Thymus (tissue), 11 donors: Measurements from ENCODE around the gene CITED4. TPM values are rescaled to one million over a fixed set of nuclear protein-coding genes. Genes with fewer than 3 reads are reported as not detected.

ENCODE experiments used
- DNase-seq, 9 donors: peaks; one replicate each; pipeline ENCODE4 v3.0.0-alpha.2; 2013; ENCODE audit warnings: low spot score in 9 of 9, low read depth in 6 of 9, missing footprints in 1 of 9
- H3K27ac ChIP-seq, 2 donors: one replicate each; pipeline ENCODE4 v1.5.1; 2013; ENCODE audit warnings: control low read depth in 1 of 2, low read depth in 1 of 2, low read length in 1 of 2, mild to moderate bottlenecking in 1 of 2, moderate library complexity in 1 of 2
- H3K27me3 ChIP-seq, 2 donors: one replicate each; pipeline ENCODE4 v1.5.1; 2013; ENCODE audit warnings: low read length in 1 of 2; ENCODE audit not compliant: control insufficient read depth in 2 of 2, insufficient read depth in 1 of 2
- H3K36me3 ChIP-seq, 2 donors: one replicate each; pipeline ENCODE4 v1.5.1; 2013; ENCODE audit warnings: low read length in 1 of 2, mild to moderate bottlenecking in 1 of 2, moderate library complexity in 1 of 2; ENCODE audit not compliant: control insufficient read depth in 2 of 2, insufficient read depth in 2 of 2
- H3K4me1 ChIP-seq, 2 donors: one replicate each; pipeline ENCODE4 v1.5.1; 2013; ENCODE audit warnings: low read length in 2 of 2; ENCODE audit not compliant: control insufficient read depth in 2 of 2, insufficient read depth in 2 of 2
- H3K4me3 ChIP-seq, 2 donors: one replicate each; pipeline ENCODE4 v1.5.1; 2013; ENCODE audit warnings: low read length in 2 of 2, control low read depth in 1 of 2, mild to moderate bottlenecking in 1 of 2
- H3K9me3 ChIP-seq, 2 donors: one replicate each; pipeline ENCODE4 v1.5.1; 2013; ENCODE audit warnings: low read length in 1 of 2, mild to moderate bottlenecking in 1 of 2; ENCODE audit not compliant: control insufficient read depth in 2 of 2, insufficient read depth in 1 of 2
- WGBS: extraction: QIAGEN DNeasy Blood & Tissue Kit; methylation state at CpG from one replicate; pipeline ENCODE4 v1.1.7; 2013; 5-methylcytosine and 5-hydroxymethylcytosine counted together
- polyA plus RNA-seq: library from polyadenylated mRNA; stranded (reverse); fragments of 200-250 nt; gene quantifications from one replicate; pipeline ENCODE4 v1.2.3, GENCODE V29; 2013
- total RNA-seq: library from RNA; stranded (reverse); fragments of 120-200 nt; gene quantifications from one replicate; pipeline ENCODE4 v1.2.4, GENCODE V29; 2013
- donor health status: healthy.

Gene CITED4
- total and polyA plus RNA-seq, 2 donors, result 1.3 to 6.8 TPM

DNA sequence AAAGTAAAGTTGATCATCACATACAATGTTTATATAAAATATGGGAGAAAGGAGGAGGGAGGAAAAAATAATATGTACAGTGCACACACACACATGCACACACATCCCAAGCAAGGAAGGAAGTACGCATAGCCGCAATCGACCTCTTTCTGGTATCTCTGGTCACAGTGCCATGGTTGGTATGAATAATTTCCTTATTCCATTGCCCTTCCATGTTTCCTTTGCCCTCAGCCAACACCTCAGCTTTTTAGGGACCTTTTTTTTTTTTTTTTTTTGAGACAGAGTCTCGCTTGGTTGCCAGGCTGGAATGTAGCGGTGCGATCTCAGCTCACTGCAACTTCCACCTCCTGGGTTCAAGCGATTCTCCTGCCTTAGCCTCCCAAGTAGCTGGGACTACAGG lies 20.6 kb downstream of the CITED4 start:
- H3K36me3 ChIP-seq, result no peaks in the 10 kb centered on the region
- no peak overlapping the region for H3K4me3 ChIP-seq
- no peaks in the 10 kb centered on the region for H3K9me3 ChIP-seq
- 92% methylated on average over 7 of the region's 7 CpGs for WGBS
- H3K4me1 ChIP-seq, result peaks cover 6 to 33% of the 10 kb centered on the region in 2 donors
- H3K27me3 ChIP-seq, result peaks cover 0 to 8% of the 10 kb centered on the region in 2 donors
- no peak for DNase-seq
- no peak overlapping the region for H3K27ac ChIP-seq

DNA sequence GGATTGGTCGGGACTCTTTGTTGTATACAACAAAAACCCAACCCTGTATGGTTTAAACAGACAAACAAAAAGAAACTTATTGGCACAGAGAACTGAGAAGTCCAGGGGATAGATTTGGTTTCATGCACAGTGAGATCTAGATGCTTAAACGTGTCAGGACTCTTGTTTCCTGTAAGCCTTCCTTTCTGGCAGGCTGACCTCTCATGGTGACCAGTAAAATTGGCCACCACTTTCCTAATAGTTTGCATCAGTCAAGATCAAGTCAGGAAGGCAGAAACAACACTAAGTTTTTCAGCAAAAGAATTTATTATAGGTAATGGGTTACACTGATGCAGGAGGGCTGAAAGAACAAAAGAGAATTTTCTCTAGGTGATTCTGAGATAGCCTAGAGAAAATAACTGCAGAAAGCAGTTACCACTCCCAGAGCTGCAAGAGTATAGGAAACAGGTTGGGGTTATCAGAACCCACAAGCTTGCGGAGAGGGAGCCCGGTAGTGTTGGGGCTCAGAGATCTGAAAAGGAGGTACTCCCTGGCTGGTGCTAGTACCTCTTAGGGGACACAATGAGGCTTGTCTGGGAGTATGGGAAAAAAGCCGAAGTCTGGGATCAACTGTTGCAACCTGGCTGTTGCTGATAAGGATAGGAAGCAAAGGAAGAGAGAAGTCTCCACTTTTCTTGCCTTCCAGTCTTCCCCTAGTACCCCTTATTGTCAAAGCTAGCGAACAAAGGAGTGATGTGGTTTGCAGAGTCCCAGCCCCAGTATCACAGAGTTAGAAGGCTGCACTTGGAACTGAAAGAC lies 21.4 kb downstream of the CITED4 start:
- Histone ChIP-seq H3K4me3 (no peak overlapping the region), H3K4me1 (peaks cover 6 to 33% of the 10 kb centered on the region in 2 donors), H3K36me3 (no peaks in the 10 kb centered on the region), H3K27ac (peak overlapping the region in 1 of 2 donors; percentile 1), H3K9me3 (no peaks in the 10 kb centered on the region), H3K27me3 (peaks cover 0 to 8% of the 10 kb centered on the region in 2 donors)
- DNase-seq, result peak in 3 of 9 donors; percentile 17 to 67 (median 22)
- 23% methylated on average over 6 of the region's 6 CpGs for WGBS

DNA sequence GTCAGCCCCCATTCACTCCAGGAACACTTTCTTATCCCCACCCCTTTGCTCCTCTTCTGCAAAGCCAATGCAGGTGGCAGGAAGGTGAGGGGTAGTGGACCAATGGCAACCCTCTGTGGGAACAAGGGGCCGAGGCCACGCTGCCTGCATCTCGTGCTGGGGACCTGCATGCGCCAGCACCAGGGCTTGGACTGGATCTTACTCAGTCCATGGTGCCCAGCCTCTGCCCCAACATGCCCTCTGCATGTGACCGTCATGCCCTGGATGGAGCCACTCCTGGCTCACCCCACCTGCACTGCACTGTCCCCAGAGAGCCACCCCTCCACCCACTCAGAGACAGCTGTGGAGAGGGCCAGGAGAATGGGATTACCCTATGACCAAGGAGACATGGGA lies 22.2 kb downstream of the CITED4 start:
- H3K27me3 ChIP-seq, result peaks cover 0 to 8% of the 10 kb centered on the region in 2 donors
- no peaks in the 10 kb centered on the region for H3K9me3 ChIP-seq
- no peak overlapping the region for H3K4me3 ChIP-seq
- DNase-seq, result no peak
- 98% methylated on average over 5 of the region's 5 CpGs for WGBS
- H3K36me3 ChIP-seq, result no peaks in the 10 kb centered on the region
- no peak overlapping the region for H3K27ac ChIP-seq
- H3K4me1 ChIP-seq, result peaks cover 6 to 28% of the 10 kb centered on the region in 2 donors

DNA sequence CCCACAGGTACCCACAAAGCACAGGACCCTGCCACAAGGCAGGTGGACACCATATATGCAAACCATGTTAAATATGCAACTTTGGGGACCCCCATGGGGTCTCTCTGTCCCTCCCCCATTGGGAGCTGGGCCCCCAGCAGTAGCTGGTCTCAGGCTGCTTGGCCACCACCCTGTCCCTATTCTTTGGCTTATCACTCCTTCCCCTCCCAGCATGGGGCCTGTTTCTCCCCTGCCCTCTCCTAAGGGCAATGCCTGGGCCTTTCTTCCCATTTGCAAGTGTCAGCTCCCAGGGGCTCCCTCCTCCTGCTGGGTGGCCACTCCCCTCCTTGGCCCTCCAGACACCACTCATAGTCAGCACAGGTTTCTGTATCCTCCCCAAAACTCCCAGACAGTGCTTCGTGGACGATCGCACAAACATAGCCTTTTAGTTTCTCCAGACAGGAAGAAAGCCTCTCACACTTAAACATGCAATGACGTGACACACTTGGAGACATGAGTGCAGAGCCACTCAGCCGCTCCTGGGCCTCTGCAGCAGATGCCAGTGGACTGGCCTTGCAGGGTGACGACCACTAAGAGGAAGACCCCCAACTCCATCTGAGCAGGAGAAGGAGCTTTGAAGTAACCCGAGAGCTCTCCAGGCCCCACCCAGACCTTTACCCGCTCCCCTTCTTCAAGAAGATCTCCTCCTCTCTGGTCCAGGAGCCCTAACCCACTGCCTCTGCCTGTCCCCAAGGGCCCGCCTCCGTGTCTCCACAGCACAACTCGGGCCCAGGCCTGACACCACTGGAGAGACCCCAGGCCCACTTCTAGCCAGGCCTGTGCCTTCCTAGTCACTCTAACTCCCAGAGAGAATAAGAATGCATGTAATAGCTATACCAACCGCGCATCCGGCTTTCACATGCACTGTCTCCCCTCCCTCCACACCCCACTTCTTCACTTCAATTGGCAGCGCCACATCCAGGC lies 22.9 kb downstream of the CITED4 start:
- H3K36me3 ChIP-seq, result no peaks in the 10 kb centered on the region
- H3K4me1 ChIP-seq, result peaks cover 6 to 22% of the 10 kb centered on the region in 2 donors
- H3K4me3 ChIP-seq, result no peak overlapping the region
- 96% methylated on average over 15 of the region's 15 CpGs for WGBS
- no peak overlapping the region for H3K27ac ChIP-seq
- peaks cover 0 to 8% of the 10 kb centered on the region in 2 donors for H3K27me3 ChIP-seq
- no peak for DNase-seq
- H3K9me3 ChIP-seq, result no peaks in the 10 kb centered on the region

DNA sequence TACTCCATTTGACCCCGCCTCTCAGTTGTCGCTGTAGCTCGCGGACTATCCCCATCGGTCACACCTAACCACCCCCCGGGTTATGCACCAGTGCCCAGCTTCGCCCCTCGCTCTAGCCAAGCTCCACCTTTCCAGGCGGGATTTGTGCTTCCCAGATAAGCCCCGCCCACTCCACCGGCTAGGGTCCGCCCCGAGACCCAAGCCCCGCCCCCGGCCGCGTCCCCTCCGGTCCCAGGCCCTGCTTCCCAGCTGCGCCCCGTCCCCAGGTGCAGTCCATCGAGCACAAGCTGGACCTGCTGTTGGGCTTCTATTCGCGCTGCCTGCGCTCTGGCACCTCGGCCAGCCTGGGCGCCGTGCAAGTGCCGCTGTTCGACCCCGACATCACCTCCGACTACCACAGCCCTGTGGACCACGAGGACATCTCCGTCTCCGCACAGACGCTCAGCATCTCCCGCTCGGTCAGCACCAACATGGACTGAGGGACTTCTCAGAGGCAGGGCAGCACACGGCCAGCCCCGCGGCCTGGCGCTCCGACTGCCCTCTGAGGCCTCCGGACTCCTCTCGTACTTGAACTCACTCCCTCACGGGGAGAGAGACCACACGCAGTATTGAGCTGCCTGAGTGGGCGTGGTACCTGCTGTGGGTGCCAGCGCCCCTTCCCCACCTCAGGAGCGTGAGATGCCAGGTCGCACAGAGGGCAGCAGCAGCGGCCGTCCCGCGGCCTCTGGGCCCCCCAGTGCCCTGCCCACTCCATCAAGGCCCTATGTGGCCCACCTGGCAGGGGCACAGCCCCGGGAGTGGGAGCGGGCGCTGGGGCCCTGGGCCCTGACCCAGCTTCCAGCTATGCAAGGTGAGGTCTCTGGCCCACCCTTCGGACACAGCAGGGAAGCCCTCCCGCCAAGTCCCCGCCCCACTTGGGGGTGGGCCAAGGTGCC lies 23.9 kb downstream of the CITED4 start:
- Histone ChIP-seq H3K27ac (no peak overlapping the region), H3K4me3 (no peak overlapping the region), H3K36me3 (no peaks in the 10 kb centered on the region), H3K9me3 (no peaks in the 10 kb centered on the region), H3K27me3 (peaks cover 0 to 8% of the 10 kb centered on the region in 2 donors), H3K4me1 (peaks cover 6 to 21% of the 10 kb centered on the region in 2 donors)
- WGBS, result 92% methylated on average over 60 of the region's 60 CpGs
- no peak for DNase-seq

DNA sequence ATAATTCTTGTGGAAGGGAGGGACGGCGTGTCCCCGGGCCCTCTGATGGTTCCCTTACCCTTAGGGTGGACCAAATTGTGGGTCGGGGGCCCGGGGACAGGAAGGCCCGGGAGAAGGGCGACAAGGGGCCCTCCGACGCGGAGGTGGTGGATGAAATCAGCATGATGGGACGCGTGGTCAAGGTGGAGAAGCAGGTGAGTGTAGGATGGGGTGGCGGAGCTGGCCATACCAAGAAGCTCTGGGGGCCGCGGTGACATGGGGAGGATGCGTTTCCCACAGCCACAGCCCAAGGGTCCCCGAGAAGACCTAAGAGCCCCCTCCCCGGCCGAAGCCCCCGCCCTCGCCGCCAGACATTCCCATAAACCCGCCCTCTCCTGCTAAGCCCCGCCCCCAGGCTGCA lies 24.6 kb downstream of the CITED4 start:
- Histone ChIP-seq H3K27ac (no peak overlapping the region), H3K36me3 (no peaks in the 10 kb centered on the region), H3K27me3 (peaks cover 0 to 8% of the 10 kb centered on the region in 2 donors), H3K9me3 (no peaks in the 10 kb centered on the region), H3K4me3 (no peak overlapping the region), H3K4me1 (peaks cover 6 to 21% of the 10 kb centered on the region in 2 donors)
- no peak for DNase-seq
- 78% methylated on average over 24 of the region's 24 CpGs for WGBS

DNA sequence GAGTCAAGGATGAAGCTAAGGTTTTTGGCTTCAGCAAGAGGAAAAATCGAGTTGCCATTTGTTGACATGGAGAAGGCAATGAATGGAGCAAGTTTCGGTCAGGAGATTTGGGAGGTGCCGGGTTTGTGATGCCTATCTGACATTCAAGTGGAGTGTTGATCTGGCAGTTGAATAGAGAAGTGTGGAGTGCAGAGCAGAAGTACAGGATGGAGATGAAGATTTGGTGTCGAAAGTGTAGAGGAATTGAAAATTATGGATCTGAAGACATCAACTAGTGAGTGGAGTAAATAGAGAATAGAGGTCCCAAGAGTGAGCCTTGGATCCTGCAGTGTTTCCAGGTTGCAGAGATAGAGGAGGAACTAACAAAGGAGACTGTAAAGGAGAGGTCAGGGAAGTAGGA lies 25.9 kb downstream of the CITED4 start:
- Histone ChIP-seq H3K9me3 (no peaks in the 10 kb centered on the region), H3K27ac (no peak overlapping the region), H3K27me3 (peaks cover 0 to 8% of the 10 kb centered on the region in 2 donors), H3K36me3 (no peaks in the 10 kb centered on the region), H3K4me1 (peaks cover 5 to 19% of the 10 kb centered on the region in 2 donors), H3K4me3 (no peak overlapping the region)
- no peak for DNase-seq
- WGBS, result 93% methylated on average over 4 of the region's 4 CpGs

DNA sequence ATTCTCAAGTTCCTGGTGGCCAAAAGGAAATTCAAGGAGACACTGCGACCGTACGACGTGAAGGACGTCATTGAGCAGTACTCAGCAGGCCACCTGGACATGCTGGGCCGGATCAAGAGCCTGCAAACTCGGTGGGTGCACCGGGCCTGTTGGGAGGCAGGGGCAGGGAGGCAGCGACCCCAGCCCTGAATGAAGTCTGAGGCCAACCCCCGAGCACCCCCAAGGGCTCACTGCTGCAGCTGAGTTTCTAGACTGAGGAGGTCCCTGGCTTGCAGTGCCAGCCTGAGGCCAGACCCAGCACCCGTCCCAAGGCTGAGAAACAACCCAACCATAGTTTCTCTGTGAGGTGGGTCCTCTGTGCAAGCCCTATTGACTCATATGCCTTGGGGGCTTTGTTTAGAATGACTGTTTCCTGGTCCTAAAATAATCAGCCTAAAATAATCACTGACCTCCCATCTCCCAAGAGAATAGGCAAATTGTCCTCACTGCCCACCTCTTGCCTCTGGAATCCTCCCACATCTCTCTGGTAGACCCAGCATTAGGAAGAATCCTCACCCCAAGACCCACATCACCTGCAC lies 27.1 kb downstream of the CITED4 start:
- no peak for DNase-seq
- H3K27ac ChIP-seq, result no peak overlapping the region
- H3K36me3 ChIP-seq, result no peaks in the 10 kb centered on the region

More for the DNA sequence above, 27.1 kb downstream of the CITED4 start:
- Histone ChIP-seq H3K9me3 (no peaks in the 10 kb centered on the region), H3K27me3 (peaks cover 0 to 8% of the 10 kb centered on the region in 2 donors), H3K4me3 (no peak overlapping the region), H3K4me1 (peaks cover 0 to 6% of the 10 kb centered on the region in 2 donors)
- 94% methylated on average over 11 of the region's 11 CpGs for WGBS
